ENCODE results near the gene MRPS15. TPM values are rescaled to one million over a fixed set of nuclear protein-coding genes. Genes with fewer than 3 reads are reported as not detected.
A peak's percentile ranks its signal among the peaks of the same experiment; 100 is the strongest.
"Not testable (repeated sequence)": the region's sequence is repeated elsewhere in the genome, so short reads cannot be mapped to it uniquely, and the experiment has no call there.

The MRPS15 gene
- 120 and 145 TPM in 2 replicates for total RNA-seq (2014; rRNA removed; shearing (Covaris generic))

DNA sequence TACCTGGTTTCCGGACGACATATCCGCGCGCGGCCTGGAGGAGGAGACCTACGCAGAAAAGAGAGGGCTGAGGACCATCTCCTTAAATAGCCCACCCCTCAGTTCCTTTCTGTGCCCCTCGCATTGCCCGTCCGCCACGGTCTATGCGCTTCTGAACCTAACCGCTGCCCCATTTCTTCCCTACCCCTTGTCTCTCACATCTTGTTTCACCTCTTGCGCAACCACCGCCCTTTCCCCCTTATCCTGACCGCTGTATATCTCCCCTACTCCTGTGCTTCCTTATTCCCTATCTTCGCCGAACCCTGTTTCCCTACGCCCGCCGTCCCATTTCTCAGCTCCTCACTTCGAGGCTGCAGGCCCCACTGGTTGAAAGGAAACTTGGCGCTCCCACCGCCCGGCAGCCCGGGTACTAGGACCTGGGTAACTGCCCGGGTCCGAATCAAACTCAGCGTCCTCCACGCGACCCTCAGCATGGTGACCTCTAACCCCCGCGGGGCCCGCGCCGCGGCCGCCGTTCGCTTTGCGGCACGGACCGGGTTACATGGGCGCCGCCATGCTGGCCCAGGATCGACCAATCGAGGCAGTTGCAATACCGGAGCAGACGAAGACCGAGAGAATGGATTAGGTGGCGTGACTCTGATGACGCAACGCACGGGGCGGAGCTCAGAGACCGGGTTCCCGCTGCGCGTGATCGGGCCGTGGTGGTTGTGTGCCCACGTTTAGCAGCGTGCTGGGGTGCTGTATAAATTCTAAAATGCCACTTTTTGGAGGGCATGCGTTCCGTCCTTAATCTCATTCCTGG is at the start of gene MRPS15:
Gene MRPS15, minus strand, starts transcription at position 582 of the 802 bp plus-strand sequence. Its CDS starts 109 bp downstream, at position 473.
- in situ Hi-C loops (cut with HindIII; ENCODE audit: low sequenced_read_pairs): no loop called here
- DNase-seq (ENCODE audit: low spot score): peak; percentile 97

DNA sequence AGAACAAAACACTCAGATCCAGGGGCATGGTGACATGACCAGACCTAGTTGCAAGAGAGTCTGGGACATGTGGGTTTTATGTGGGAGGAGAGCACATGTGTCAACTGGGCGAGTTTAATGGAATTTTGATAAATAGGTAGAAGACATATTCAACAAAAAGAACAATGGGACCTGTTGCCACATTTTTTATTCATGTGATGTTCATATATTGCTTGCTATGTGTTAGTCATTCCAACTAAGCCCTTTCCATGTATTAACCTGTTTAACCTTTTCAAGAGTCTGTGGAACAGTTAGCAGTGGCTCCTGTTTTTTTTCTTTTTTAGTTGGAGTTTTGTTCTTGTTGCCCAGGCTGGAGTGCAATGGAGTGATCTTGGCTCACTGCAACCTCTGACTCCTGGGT is 48.7 kb upstream of the MRPS15 start:
- in situ Hi-C loops (cut with HindIII; ENCODE audit: low sequenced_read_pairs): no loop called here
- DNase-seq (ENCODE audit: low spot score): no peak

DNA sequence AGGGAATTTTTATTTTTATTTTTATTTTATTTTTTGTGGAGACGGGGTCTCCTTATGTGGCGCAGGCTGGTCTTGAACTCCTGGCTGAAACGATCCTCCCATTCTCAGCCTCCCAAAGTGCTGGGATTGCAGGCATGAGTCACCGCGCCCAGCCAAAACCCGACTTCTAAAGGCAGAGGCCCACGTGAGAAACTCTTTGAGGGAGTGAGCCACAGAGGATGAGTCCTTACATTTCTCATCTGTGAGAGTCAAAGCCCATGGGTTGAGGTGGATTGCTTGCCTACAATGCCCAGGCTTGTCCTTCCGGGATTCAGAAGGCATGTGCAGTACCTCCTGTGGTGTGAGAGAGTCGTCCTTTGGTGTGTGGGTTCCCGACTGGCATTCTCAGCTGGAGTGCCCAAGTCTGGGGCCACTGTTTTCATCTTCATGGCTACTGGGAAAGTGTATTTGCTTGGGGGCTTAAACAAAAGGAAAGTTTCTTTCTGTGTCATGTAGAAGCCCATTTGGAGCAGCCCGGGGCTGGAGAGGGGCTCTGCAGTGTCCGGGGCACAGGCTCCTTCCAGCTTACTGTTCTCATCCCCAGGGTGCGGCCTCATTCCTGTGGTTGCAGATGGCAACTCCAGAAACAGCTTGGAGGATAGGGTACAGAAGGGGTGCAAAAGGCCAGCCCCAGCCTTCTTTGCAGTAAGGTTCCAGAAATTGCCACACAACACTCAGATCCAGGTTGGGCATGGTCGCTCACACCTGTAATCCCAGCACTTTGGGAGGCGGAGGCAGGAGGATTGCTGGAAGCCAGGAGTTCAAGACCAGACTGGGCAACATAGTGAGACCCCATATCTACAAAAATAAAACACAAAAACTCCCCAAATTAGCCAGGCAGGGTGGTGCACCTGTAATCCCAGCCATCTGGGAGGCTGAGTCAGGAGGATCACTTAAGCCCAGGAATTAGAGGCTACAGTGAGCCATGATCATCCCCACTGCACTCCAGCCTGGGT is 47.9 kb upstream of the MRPS15 start:
- no peak for DNase-seq (ENCODE audit: low spot score)
- in situ Hi-C loops (cut with HindIII; ENCODE audit: low sequenced_read_pairs): no loop called here

DNA sequence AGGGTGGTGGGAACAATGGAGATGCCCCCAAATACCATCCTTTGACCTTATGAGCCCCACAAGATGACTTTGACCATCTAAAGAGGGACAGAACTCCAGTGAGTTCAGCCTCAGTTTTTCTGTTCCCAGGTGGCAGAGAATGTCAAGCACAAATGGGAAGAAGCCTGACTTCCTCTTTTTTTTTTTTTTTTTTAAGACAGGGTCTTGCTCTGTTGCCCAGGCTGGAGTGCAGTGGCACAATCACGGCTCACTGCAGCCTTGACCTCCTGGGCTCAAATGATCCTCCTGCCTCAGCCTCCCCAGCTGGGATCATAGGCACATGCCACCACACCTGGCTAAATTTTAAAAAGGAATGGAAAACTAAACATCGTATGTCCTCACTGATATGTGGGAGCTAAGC is 47.0 kb upstream of the MRPS15 start:
- in situ Hi-C loops (cut with HindIII; ENCODE audit: low sequenced_read_pairs); DNase-seq (ENCODE audit: low spot score): not testable (repeated sequence)

DNA sequence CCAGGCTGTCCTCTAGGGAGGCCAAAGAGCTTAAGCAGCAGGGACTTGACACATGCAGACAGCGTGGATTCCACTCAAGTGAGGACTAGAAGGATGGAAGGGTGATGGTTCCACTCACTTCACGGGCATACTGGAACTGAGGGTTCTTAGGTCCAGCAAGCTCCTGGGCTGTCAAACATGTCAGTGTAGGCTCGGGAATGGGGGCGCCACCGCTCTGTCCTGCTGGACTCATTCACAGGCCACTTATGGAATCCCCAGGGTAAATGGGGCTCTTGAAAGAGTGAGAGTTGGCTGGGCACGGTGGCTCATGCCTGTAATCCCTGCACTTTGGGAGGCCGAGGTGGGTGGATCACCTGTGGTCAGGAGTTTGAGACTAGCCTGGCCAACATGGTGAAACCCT is 46.2 kb upstream of the MRPS15 start:
- no peak for DNase-seq (ENCODE audit: low spot score)
- in situ Hi-C loops (cut with HindIII; ENCODE audit: low sequenced_read_pairs): no loop called here

DNA sequence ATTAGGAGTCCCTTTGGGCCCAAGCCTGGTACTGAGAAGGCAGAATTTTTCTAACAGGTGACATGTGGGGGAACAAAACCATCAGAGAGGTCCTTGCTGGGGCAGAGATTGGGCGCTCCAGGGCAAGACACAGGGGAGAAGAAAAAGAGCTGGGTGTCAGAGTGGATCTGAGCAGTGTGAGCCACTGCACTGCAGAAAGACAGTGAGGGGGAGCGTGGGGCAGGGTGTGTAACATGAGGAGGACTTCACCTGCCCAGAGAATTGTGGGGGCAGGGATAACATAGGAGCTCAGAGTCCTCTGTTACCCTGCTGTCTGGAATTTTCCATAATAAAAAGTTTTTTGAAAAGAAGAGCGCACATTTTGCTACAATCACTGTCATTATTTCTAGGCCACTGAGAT is 44.1 kb upstream of the MRPS15 start:
- DNase-seq (ENCODE audit: low spot score): no peak
- in situ Hi-C loops (cut with HindIII; ENCODE audit: low sequenced_read_pairs): no loop called here

DNA sequence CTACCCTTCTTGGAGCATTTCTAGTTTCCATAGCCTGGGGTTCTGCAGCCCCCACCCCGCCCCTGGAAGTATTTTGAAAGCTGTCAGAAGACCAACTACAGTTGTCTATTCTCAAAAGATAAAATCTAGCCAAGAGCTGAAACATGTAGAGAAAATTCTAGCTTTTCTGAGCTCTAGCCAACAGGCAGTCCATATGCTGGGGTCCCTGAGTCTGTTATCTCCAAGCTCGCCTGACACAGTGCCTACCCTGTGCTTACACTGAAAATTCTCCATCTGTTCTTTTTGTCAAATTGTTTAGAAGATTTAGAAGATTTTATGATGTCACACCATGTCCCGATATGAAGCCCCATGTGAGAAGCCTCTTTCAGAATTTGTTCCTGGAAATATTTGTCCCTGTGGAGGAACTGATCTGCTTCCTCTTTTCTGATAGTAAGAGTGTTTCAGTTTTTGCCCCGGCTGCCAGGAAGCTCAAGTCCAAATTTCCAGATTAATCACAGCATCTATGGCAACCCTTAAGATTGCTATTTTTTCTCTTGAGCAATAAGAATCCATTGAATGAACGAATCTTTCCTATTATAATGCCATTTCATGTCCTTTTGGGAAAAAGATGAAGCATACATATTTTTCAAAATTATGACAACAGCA is 42.2 kb upstream of the MRPS15 start:
- in situ Hi-C loops (cut with HindIII; ENCODE audit: low sequenced_read_pairs): no loop called here
- DNase-seq (ENCODE audit: low spot score): no peak

DNA sequence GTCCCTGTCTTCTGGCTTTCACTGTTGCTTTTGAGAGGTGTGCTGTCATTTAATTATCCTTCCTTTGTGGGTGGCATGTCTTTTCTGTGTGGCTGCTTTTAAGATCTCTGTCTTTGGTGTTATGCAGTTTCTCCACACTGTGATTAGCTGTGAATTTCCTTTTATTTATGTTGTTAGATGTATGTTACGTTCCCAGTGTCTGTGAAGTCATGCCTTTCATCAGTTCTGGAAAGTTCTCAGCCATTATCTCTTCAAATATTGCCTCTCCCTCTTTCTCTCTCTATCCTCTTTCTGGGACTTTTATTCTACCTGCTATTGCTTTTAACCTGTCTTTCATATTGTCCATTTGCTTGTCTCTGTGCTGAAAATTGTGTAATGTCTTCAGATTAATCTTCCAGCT is 39.5 kb upstream of the MRPS15 start:
- DNase-seq (ENCODE audit: low spot score): no peak

DNA sequence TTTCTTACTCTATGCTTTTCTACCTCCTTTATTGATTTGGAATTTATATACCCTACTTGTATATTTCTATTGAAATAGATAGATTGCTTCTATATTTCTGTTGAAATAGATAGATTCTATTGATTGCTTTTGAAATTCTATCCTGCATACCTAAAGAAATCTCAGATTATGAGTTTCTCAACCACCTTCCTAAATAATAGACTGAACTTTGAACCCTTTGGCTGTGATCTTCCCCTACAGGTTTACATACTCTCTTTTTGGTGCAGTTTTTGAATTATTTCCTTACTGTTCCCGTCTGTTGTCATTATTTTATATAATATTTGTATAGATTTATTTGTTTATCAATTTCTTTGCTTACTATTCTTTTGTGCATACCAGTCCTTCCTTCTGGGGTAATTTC is 39.0 kb upstream of the MRPS15 start:
- in situ Hi-C loops (cut with HindIII; ENCODE audit: low sequenced_read_pairs): no loop called here
- no peak for DNase-seq (ENCODE audit: low spot score)

More for the DNA sequence above, 39.5 kb upstream of the MRPS15 start:
- in situ Hi-C loops (cut with HindIII; ENCODE audit: low sequenced_read_pairs): no loop called here

DNA sequence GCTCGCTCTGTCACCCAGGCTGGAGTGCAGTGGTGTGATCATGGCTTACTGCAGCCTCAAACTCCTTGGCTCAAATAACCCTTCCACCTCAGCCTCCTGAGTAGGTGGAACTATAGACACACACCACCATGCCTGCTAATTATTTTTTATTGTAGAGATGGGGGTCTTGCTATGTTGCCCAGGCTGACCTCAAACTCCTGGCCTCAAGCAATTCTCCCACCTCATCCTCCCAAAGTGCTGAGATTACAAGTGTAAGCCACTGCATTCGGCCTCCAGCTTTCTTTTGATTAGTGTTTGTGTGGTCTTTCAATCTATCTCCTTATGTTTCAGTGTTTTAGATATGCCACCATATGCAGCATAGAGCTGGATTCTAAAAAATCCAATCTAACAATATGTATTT is 38.4 kb upstream of the MRPS15 start:
- in situ Hi-C loops (cut with HindIII; ENCODE audit: low sequenced_read_pairs): no loop called here
- DNase-seq (ENCODE audit: low spot score): no peak

DNA sequence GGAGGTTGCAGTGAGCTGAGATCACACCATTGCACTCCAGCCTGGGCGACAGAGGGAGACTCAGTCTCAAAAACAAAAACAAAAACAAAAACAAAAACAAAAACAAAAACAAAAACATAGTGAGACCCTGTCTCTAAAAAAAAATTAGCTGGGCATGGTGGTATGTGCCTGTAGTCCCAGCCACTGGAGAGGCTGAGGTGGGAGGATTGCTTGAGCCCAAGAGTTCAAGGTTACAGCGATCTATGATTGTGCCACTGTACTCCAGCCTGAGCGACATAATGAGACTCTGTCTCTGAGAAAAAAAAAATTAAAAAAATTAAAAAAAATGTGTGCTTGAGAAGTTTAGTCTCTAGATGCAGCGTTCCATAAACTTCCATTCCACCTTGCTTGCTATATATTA is 37.7 kb upstream of the MRPS15 start:
- DNase-seq (ENCODE audit: low spot score); in situ Hi-C loops (cut with HindIII; ENCODE audit: low sequenced_read_pairs): not testable (repeated sequence)

DNA sequence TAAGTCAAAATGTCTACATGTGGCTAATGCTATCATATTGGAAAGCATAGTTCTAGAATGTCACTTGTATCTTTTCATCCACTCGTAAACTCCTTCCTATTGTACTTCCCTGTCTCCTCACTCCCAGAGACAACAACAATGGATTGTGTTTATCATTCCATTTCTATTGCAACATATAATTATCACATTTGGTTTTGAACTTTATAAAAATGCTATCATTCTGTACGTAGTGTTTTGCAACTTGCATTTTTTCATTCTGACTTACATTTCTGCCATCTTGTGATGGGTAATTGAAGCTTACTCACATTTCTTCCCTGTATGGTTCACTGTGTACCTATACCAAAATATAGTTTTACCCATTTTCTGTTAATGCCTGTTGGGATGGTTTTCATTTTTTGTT is 33.0 kb upstream of the MRPS15 start:
- no peak for DNase-seq (ENCODE audit: low spot score)
- in situ Hi-C loops (cut with HindIII; ENCODE audit: low sequenced_read_pairs): no loop called here

DNA sequence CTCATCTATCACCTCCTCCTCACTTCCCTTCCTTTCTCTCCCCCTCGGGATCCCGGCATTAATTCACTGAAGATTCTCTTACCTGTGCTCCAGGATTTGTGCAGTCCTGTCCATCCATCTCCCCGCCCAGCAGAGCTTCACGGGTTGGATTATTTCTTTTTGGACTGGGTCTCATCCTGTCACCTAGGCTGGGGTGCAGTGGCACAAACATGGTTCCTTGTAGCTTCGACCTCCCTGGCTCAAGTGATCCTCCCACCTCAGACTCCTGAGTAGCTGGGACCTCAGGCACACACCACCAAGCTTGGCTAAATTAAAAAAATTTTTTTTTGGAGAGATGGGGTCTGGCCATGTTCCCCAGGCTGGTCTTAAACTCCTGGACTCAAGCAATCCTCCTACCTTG is 30.8 kb upstream of the MRPS15 start:
- in situ Hi-C loops (cut with HindIII; ENCODE audit: low sequenced_read_pairs): no loop called here
- DNase-seq (ENCODE audit: low spot score): no peak

DNA sequence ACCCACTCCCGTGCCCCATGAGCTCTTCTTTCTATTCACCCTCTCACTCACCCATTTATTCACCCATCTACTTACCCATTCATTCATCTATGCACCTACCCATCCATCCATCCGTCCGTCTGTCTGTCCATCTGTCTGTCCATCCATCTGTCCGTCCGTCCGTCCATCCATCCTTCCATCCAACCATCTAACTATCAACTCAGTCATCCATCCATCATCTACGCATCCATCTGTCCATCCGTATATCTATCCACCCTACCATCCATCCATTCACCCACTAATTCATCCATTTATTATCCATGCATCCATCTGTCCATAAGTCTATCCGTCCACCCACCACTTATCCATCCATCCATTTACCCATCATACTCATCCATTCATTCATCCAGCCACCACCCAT is 29.3 kb upstream of the MRPS15 start:
- in situ Hi-C loops (cut with HindIII; ENCODE audit: low sequenced_read_pairs): no loop called here
- no peak for DNase-seq (ENCODE audit: low spot score)

DNA sequence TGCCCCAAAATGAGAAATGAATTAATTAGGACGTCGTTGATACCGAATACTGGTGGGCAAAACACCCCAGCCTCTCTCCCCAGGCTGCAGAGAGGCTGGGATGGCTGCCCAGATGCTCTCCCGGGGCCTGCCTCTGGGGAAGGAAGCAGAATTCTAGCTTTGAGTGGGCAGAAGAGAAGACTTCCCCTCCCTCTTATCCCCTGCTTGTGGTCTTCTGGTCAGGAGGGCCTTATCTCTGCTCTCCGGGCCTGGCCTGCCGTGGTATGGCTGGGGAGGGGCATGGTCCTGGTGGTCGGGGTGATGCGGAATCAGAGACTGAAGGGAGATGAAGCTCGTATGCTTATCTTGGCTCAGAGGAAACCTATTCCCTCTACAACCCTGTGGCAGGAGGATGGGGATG is 28.3 kb upstream of the MRPS15 start:
- in situ Hi-C loops (cut with HindIII; ENCODE audit: low sequenced_read_pairs): no loop called here
- no peak for DNase-seq (ENCODE audit: low spot score)

DNA sequence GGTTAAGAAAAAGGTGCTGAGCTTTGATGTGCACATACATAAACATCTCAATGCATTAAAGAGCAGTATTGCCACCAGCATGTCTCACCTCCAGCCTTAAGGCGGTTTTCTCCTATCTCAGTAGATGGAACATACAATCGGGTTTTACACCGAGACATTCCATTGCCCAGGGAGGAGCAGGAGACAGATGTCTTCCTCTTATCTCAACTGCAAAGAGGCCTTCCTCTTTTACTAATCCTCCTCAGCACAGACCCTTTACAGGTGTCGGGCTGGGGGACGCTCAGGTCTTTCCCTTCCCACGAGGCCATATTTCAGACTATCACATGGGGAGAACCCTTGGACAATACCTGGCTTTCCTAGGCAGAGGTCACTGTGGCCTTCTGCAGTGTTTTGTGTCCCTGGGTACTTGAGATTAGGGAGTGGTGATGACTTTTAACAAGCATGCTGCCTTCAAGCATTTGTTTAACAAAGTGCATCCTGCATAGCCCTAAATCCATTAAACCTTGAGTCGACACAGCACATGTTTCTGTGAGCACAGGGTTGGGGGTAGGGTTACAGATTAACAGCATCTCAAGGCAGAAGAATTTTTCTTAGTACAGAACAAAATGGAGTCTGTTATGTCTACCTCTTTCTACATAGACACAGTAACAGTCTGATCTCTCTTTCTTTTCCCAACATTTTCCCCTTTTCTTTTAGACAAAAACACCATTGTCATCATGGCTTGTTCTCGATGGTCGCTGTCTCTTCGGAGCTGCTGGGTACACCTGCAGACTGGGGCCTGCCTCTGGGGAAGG is 25.3 kb upstream of the MRPS15 start:
- in situ Hi-C loops (cut with HindIII; ENCODE audit: low sequenced_read_pairs): not testable (repeated sequence)

DNA sequence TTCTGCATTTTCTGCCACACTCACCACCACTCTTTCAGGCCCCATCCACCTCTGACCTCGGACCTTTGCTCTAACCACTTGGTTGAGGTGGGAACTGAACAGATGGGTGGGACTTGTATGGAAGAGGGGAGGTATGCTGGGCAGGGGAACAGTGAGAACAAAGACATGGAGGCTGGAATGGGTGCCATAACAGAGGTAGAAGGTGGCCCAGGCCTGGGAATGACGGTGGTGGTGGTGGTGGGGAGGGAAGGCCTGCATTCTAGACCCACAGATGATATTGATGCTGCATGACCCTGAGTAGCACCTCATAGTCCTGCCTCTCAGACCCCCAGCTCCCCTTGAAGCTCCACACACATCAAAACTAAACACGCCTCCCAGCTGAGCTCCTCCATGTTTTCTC is 23.7 kb upstream of the MRPS15 start:
- no peak for DNase-seq (ENCODE audit: low spot score)

More for the DNA sequence above, 25.3 kb upstream of the MRPS15 start:
- DNase-seq (ENCODE audit: low spot score): not testable (repeated sequence)

DNA sequence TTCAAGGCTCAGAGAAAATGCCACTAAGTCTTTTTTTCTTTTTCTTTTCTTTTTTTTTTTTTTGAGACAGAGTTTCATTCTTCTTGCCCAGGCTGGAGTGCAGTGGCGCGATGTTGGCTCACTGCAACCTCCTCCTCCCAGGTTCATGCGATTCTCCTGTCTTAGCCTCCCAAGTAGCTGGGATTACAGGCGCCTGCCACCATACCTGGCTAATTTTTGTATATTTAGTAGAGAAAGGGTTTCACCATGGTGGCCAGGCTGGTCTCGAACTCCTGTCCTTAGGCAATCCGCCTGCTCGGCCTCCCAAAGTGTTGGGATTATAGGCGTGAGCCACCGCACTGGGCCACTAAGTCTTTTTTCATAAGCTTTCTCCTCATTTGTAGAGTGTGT is 23.1 kb upstream of the MRPS15 start:
- DNase-seq (ENCODE audit: low spot score); in situ Hi-C loops (cut with HindIII; ENCODE audit: low sequenced_read_pairs): not testable (repeated sequence)

More for the DNA sequence above, 23.7 kb upstream of the MRPS15 start:
- in situ Hi-C loops (cut with HindIII; ENCODE audit: low sequenced_read_pairs): no loop called here
